Medulla oblongata (tissue), 1 donor: ENCODE results near the gene GPATCH1.
A peak's percentile ranks its signal among the peaks of the same experiment; 100 is the strongest.

Experiments
- DNase-seq: peaks from one replicate; pipeline ENCODE4 v3.0.0-alpha.2; 2015; ENCODE audit errors: extremely low spot score

The GPATCH1 gene

DNA sequence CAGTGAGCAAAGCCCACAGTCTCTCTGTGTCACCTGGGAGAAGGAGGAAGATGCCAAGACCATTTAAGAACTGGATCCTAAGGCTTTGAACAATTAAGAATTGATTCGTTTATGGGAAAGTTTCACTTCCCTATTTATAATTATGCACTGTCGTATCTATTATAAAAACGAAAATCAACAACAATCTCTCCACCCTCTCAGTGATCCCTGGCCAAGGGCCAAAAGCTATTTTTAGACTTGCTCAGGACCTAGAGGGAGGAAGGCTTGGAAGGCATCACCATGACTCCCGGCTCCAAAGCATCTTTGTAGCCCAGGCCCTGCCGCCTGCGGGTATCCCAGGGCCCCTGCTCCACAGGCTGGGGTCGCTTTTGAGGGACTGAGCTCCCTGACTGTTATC lies 17.6 kb upstream of the GPATCH1 start:
- DNase-seq = peak; percentile 30

DNA sequence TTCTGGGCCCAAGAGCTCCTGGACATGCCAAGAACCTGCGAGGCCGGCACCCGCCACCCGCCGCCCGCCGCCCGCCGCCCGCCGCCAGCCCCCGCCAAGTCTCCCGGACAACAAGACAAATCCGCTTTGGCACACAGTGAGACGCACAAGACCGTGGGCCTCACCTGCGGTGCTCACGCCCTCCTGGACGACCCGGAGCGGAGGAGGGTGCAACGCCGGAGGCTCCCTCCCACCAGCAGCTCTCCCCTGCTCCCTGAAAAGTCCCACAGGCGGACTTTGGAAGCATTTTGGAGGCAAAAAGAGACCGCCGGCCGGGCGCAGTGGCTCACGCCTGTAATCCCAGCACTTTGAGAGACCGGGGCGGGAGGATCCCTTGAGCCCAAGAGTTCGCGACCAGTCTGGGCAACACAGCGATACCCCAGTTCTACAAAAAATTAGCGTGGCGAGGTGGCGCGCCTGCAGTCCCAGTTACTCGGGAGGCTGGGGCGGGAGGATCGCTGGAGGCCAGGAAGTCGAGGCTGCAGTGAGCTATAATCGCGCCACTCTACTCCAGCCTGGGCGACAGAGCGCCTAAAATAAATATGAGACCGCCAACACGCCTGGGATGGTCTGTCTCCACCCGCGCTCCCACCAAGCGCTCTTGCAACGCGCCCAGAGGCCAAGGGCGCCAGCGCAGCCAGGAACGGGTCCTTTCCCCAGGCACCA lies 17.1 kb upstream of the GPATCH1 start:
- DNase-seq = no peak

DNA sequence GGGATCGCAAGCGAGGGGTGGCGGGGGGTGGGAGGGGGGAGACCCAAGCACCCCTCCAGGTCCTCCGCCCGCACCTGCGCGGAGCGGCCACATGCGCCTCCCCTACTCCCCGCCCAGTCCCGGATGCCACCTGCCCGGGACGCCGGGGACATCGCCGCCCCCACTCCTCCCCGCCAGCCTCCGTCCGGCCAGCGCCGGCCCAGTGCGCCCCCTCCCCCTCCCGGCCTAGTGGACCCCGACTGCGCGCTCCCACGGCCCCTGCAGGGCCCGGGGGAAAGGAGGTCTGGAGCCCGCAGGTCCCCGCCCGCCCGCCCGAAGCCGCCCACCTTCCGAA lies 16.6 kb upstream of the GPATCH1 start:
- no peak for DNase-seq

DNA sequence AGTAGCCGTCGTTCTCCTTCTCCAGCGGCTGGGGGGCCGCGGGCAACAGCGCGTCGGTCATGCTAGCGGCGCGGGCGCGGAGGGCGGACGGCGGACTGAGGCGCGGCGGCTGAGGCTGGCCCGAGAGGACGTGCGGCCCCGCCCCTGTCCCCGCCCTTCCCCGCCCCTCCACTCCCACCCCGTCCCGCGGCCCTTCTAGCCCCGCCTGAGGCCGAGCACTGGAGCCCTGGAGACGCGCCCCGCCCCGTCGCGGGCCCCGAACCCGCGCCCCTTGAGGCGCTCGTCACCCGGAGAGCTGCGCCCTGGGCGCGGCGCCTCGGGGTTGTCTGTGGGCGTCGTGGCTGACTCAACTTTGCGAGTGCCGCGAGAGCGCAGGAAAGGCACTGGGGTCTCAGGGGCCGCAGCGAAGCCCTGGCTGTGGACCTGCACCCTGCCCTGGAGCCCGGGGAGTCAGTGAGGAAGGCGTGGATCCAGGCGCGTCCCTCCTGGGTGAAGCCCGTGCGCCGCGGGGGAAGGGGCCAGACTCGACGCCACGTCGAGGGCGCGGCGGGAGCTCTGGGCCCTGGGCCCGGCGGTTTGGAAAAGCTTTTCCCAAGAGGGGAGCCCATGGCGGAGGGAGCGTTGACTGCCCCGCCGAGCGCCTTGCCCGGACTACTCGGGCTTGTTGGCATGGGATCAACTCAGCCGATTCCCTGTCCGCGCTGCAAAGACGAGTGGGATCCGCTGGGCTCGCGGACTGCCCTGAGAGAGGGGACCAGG lies 16.0 kb upstream of the GPATCH1 start, which contains the start of gene RHPN2:
Gene RHPN2, minus strand, starts transcription at position 97 of the 759 bp plus-strand sequence. Its CDS starts 36 bp downstream, at position 61.
- peak; percentile 19 for DNase-seq

DNA sequence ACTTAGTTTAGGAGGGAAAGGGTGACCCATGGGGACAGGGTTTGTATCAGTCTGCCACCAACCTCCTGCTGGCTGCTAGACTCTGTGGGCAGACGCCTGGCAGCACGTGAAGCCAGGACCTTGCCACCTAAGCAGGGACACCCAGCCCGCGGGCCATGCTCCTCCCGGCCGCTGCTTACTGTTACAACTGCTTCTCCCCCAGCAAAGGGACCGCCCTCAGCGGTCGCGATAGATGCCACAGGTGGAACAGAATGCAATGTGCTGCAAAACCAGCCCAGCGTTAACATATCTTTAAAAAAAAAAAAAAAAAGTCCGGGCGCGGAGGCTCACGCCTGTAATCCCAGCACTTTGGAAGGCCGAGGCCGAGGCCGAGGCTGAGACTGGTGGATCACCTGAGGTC lies 14.4 kb upstream of the GPATCH1 start:
- DNase-seq = no peak

DNA sequence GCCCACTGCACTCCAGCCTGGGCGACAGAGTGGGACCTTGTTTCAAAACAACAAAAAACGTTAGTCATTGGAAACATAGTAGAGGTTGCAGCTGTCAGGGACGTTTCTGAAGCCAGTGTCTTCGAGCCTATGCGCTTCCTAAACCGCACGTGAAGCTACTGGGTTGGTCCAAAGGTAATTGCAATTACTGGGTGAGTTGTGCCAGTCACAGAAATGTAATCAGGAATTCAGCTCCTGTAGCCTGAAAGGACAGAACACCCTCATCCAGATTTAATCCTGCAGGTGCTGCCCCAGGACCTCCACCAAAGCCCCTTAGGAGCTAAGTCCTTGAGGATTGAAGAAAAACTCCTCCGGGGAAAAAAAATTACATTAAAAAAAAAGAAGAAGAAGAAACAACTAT lies 13.9 kb upstream of the GPATCH1 start:
- DNase-seq = no peak

DNA sequence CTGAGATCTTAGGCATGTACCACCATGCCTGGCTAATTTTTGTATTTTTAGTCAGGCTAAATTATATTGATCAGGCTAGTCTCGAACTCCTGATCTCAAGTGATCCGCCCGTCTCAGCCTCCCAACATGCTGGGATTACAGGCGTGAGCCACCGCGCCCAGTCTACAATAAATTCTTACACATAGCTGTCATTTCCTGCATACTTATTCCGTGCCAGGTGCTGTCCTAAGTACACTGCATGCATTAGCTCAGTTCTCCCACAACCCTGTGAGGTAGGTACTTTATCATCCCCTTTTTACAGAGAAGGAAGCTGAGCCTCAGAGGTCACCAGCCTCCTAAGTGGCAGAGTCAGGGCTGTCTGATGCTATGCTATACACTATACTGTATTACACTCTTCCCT lies 9.1 kb upstream of the GPATCH1 start:
- DNase-seq = no peak

DNA sequence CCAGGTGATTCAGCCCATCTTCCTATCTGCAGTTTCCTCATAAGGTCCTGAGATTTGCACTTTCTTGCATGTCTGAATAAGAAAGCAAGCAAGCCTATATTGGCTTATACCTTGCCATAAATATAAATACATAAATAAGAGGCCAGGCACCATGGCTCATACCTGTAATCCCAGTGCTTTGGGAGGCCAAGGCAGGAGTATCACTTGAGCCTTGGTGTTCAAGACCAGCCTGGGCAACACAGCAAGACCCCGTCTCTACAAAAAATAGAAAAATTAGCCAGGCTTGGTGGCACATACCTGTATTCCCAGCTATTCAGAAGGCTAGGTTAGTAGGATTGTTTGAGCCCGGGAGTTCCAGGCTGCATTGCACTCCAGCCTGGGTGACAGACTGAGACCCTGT lies 5.5 kb upstream of the GPATCH1 start:
- no peak for DNase-seq

DNA sequence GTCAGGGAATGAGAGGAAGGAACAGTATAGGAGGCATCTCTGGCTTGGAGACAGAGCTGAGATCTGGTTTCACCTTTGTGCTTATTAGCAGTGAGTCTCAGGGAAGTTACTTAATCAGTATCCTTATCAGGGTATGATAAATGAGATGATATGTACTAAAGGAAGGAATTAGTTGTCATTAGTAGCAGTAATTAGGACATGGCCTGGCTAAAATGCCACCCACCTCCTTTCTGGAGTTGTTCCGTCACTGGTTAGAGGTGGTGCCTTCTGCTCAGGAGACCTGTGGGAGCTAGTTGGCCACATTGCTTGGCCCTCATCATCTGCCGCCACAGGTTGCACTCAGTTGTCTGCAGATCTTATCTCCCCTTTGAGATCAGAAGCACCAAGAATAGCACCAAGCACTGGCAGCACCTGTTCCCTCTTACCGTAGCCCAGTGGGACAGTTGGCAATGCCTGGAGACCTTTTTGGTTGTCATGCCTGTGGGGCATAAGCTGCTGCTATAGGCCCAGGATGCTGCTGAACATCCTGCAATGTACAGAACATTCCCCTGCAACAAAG lies 4.7 kb downstream of the GPATCH1 start:
- DNase-seq = no peak

DNA sequence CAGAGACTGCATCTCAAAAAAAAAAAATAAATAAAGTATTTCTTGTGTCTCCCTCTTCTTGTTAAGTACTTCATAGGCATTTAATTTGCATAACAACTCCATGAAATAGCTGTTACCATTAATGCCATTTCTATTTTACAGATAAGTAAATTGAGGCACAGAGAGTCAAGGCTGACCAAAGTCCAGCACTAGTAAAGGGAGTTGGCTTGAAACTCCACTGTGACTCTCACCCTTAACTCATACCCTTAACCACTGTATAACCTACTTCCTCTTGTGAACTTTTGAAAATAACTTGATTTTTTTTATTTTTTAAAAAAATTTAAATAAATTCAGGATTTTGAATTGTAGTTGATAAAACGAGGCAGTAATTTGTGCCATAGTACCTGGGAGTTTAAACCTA lies 6.0 kb downstream of the GPATCH1 start:
- no peak for DNase-seq

DNA sequence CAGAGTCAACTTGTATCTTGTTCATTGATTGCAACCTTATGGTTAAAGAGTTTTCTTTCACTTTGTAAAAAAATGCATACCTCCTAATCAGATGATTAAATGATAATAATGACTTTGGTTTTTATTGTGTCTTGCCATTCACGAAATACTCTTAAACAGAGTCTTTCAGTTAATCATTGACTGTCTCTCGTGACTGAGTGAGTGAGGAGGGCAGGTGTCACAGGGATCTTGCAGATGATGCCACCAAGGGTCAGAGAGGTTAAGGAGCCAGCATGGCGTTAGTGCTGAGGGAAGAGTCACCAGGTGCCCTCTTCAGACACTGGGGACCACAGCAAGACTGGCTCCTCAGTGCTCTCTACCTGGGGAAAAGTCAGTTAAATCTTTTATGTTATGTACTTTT lies 8.0 kb downstream of the GPATCH1 start:
- no peak for DNase-seq

DNA sequence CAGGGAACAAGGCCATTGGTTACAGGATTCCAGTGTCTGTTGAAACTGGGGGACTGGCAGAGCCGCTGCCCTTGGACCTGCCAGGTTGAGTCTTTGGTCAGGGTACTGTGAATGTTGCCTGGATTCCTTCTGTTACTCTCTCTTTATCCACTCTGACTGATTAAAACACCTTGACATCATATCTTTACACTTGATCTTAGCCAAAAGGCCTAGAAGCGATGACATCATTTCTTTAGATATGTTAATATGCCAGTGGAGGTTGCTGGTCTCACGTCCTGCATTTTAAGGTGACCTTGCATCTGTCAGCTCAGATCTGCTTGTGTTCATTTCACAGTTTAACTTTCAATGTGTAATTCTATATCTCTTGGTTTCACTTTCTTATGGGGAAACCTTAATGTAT lies 9.2 kb downstream of the GPATCH1 start:
- DNase-seq = no peak

DNA sequence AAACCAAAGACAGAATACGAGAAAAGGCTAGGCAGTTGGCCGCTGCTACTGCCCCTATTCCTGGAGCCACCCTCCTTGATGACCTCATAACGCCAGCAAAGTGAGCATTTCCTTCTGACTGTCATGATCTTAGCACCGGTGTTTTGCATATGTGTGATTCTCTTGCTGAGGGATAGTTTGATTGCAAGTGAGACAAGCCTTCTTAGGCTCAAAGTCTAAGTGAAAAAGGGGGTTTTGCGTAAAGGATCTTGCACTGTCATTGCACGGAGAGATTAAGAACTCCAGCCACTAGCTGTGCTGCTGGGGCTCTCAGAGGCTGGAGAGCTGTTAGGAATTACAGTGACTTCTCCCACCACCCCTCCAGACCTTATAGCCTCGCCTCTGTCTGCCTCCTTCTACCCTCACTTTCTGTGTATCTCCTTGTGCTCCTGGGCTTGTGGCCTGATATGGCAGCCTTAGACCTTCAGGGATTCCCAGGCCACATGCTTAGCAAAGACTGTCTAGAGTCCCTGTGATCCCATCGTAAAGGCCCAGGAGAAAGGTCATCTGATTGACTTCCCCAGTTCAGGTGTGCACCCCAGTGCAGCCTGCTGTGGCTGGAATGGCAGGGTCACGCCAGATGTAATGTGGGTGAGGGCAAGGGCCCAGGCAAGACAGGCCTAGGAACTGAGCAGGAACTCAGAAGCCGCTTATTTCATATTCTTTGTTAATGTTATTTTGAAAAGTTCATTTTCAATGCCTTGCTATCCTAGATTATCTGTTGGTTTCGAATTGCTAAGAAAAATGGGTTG lies 12.6 kb downstream of the GPATCH1 start:
- no peak for DNase-seq

DNA sequence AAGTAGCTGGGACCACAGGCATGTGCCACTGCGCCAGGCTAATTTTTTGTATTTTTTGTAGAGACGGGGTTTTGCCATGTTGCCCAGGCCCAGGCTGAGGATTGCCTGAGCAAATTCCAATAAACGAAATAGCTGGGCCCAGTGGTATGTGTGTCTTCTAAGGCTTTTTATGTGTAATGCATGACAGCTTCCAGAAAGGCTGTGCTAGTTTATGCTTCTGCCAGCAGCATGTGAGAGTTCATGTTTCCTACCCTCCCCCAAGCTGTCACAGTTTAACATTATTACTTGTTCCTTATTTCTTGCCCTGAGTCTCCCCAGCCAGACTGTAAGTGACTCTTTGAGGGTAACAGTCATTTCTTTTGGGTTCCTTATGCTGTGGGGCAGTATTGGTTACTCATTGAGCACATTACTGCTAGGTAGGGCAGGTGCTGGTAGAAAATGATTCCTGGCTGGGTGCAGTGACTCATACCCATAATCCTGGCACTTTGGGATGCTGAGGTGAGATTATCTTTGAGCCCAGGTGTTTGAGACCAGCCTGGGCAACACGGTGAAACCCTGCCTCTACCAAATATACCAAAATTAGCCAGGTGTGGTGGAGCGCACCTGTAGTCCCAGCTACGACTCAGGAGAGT lies 13.6 kb downstream of the GPATCH1 start:
- DNase-seq = no peak

DNA sequence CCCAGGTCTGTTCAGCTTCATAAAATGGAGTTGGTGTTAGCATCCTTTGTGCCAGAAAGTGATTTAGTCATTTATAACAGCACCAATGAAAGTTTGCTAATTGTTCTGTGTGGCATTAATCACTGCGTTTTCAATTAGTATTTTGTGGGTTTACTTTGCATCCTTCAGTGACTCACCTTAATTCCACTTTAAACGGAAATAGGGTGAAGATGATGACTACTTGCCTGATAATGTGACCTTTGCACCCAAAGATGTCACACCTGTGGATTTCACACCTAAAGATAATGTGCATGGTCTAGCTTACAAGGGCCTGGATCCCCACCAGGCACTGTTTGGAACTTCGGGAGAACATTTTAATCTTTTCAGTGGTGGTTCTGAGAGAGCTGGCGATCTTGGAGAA lies 15.0 kb downstream of the GPATCH1 start:
- no peak for DNase-seq

DNA sequence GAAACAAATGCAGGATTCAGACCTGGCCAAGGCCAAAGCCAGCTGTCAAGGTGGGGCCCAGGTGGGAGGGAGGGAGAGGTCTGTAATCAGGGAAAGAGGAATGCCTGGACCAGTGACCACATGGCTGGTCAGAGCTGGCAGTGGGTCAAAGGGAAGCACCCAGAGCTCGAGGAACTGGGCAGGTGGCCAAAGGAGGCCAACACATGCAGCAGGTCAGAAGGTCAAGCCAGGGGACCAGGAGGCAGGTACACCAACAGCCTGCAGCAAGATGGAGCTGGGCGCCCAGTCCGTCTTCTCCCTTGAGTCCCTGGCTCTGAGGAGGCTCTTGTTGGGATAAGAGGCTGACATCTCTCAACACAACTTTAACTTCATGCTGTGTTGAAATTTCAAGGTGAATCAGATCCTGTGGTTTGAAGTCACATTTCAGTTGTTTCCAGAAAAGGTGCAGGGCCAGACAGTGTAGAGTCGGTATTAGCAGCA lies 17.1 kb downstream of the GPATCH1 start:
- DNase-seq = no peak

DNA sequence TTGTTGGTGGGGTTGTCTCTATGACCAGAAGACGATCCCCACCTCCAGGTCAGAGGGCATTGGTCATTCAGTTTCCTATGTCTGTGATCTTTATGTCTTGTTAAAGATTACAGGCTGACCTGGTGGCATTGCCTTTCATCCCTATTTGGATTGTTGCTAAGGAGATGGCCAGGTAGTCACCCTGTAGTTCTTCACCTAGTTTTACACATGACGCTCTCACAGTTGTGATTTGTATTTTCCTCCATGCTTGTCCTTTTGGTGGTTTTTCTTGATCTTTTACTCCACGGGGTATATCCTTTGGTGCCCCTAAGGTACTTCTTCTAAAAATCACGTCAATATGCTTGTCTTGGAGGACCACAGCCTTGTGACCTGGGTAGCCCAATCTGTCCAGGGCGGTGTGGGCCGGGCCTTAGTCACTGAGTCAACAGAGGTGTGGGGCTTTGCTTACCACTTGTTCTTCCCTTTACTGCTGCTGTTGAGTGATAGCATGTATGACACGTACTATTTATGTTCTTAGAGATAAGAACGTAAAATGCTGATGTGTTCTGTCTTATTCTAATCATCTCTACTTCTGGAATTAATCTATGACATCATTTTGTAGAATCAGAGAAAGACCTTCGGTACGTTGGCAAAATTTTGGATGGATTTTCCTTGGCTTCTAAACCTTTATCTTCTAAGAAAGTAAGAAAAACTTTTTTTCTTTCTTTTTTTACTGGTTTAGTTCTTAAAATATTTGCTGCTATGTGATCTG lies 20.1 kb downstream of the GPATCH1 start:
- no peak for DNase-seq

DNA sequence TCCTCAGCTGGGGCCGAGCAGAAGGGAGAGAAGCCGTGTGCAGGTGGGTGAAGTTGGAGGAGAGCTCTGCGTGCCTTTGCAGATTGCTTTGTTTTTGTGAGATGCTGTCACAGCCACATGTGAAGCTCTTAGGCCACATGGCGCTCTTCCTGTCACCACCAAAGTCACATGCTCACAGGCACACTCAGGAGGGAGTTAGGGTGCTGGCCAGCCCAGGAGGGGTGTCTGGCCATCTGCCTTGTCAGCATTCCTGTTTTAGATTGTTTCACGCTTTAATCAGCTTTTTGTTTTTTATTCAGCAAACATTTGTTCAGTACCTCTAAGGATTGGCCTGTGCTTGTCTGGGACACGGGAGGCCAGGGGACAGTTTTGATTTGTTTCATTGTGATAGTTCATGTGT lies 21.9 kb downstream of the GPATCH1 start:
- DNase-seq = no peak

DNA sequence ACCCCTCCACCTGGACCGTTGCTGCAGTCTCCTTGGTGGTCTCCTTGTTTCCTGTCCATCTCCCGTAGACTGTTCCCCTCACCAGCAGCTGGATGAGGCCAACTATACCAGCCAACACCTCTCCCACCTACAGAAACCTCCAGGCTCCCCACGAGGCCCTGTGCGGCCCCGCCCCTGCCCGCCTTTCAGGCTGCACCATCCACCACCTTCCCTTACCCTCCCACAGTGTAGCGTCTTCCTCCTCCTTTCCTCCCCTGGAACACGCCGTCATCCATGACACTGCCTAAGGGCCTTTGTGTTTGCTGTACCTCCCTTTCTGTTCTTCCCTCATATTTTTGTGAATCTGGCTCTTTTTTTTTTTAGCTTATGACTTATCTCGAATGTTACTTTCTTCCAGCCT lies 27.2 kb downstream of the GPATCH1 start:
- DNase-seq = no peak

DNA sequence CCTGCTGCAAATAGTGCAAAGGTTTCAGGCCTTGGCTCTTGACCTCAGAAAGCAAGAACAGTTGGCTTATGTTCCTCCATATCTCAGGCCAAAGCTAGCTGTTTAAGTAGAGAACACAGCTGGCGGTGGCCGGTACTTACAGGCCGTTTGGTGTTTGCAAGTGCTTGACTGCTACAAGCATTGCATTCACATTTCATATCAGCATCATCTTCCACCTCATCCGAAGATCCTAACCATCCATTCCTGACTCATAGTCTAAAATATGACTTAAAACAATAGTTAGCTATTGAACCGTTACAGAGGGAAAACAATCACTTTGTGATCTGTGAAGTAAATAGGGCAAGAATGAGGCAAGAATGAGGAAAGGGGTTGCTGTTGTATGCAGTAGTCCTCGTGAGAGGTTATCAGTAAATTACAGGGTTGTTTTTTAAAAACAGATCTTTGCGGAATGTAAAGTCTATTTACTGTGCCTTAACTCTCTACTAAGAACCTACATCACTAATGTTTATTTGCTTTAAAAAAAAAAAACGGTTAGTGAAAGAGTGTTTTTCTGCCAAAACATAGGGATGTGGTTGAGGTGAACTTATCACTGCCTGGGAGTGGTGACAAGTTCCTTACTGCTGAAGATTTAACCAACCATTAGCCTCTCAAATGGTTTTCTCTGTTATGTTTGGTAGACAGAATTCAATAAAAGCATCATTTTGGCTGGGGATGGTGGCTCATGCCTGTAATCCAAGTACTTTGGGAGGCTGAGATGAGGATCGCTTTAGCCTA lies 29.3 kb downstream of the GPATCH1 start:
- no peak for DNase-seq
